HG03575 (cell line): ENCODE measurements around the gene PPFIA4.

ENCODE experiments used
- ATAC-seq: cut with Tn5 transposase; IDR thresholded peaks from one replicate; pipeline ENCODE4 v1.9.1; 2021; ENCODE audit not compliant: unreplicated experiment, insufficient number of reproducible peaks, low FRiP score; ENCODE audit errors: extremely low read depth

PPFIA4 gene

DNA sequence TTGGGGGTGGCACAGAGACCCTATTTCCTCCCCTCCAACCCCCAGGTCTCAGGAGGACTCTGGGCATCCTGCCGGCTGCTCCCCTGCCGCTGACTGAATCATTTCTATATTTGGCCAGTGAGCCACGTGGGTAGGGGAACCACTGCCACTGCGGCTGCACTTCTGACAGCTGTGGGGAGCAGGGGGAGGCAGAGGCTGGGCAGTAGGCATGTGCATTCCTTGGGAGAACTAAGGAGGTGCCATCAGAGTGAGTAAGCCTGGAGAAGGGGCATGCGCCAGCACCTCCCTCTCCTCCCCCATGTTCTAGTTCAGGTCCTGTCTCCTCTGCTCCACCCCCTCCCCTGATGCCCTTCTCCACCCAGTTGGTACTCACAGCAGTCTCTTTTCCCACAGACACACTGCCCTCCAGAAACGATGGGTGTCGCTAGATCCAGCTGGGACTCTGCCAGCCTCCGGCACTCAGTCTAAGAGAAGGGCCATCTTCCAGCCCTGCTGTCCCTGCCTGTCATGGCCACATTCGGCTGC lies 12.0 kb downstream of the PPFIA4 start:
- ATAC-seq = no peak

DNA sequence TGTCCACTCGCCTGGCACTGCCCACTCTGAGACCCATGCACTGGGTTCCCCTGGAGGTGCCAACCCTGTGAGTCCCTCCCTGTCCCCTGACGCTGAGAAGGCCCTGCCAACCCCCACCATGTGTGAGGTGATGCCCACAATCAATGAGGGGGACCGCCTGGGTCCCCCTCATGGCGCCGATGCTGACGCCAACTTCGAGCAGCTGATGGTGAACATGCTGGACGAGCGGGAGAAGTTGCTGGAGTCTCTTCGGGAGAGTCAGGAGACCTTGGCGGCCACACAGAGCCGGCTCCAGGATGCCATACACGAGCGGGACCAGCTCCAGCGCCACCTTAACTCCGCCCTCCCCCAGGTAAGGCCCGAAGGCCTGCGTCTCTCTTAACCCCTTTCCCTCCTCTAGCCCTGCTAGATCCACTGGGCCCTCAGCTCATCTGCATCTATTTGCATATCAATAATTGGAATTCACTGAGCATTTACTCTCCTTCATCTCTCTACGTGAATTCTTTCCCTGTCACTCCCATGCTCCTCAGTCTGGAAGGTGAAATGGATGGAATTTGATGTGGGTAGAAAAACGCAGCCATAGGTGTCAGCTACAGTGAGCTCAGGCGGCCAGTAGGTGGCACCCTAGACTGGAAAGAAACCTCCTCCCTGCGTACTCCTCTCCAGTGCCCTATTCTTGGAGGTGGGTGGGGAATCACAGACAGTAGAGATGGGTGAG lies 12.8 kb downstream of the PPFIA4 start:
- ATAC-seq = no peak

DNA sequence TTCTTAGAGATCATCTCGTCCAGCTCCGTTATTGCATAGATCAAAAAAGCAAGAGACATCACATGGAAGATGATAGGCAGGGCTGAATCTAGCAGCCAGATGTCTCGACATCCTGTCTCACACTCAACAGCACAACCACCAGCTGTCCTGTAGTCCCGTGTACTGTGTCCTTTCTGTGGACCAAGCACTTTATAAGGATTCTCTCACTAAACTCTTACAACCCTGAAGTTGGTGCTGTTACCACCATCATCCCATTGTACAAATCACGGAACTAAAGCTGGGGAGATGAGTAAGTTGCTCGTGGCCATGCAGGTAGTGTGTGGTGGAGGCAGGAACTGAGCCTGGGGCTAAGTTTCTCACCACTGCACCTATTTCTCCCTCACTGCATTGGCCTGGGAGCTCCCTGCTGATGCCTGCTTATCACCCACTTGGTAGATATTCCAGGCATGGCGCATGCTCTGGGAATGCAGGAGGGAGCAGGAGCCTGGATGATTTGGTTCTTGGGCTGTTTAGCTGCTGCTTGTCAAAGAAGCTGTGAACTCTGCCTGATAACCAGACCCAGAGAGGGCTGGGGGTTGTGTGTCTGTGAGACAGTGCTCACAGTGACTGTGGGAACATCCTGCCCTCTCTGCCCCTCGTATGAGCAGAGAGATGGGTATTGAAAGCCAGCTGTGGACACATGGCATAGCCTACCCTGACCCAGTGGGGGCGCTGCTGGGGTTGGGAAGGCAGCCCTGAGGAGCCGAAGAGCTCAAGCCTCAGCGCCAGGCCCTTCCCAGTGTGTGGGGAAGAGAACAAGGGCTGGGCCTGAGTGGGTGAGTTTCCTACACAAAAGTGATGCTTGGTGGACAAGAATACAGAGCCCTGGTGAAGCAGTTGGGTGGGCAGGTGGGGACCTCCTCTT lies 13.6 kb downstream of the PPFIA4 start:
- ATAC-seq = no peak

DNA sequence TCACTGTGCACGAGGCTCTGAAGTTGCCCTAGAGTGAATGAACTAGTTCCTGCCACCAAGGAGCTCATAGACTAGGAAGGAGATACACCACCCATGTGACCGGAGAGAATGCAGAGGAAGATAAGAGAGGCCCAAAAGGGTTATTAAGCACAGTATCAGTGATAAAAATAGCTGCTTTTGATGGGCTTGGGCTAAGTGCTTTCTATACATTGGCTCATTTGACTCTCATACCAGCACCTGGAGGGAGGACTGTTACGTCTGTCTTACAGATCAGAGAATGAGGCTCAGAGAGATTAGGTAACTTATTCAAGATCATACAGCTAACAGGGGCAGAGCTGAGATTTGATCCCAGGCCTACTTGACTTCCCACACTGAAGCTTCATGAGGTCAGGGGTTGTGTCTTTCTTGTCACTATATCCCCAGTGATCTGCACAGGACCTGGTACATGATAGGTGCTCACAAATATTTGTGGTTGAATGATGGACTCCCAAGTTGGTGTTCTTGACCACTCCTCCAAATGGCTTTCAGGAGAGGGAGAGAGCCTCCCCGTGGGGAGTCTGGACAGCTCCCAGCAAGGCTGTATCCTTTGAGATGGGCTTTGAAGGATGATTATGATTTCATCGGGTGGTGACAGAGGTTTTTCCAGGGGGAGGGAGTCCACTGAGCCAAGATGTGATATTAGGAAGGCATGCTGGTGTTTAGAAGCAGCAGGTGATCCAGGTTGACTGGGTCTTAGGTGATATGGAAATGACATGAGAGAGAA lies 14.4 kb downstream of the PPFIA4 start:
- ATAC-seq = no peak

DNA sequence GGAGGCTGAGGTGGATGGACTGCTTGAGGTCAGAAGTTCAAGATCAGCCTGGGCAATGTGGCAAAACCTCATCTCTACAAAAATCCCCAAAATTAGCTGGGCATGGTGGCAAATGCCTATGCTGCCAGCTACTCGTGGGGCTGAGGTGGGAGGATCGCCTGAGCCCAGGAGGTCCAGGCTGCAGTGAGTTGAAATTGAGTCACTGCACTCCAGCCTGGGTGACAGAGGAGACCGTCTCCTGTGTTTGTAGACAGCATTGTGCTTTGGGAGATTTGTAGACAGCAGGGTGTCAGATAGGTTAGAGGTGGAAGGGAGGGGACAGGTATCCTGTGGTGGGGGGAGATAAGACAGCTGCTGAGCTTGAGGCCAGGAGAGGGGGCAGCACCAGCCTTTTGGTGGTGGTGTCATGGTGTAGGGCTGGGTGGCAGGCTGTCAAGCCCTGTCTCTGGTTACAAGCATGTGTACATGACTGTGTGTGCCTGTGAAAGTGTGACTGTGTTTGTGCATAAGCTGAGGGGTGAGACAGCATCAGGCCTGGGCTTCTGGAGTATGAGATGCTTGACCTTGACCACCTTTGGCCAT lies 15.2 kb downstream of the PPFIA4 start:
- no peak for ATAC-seq

DNA sequence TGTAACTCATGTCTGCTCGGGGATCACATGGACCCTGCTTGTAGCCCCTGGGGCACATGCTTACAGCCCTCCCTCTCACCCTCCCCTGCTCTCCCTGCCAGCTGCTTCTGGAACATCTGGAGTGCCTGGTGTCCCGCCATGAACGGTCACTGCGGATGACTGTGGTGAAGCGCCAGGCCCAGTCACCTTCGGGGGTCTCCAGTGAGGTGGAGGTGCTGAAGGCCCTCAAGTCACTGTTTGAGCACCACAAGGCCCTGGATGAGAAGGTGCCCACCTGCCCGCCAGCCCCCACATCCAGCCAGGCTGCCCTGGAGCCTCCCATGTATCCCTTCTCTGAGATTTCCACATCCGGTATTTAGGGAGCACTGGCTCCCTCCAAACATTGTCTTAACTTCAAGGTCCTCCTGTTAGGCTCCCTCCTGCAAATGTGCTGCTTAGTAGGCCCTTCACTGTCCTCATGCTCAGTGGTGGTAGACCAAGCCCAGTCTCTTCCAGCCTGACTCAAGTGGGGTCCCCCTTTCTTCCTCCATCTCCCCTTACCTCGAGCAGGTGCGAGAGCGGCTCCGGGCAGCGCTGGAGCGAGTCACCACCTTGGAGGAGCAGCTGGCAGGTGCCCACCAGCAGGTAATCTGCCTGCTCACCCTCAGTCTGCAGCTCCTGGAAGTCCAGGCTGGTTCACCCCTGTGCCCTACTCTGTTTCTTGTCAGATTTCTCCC lies 17.7 kb downstream of the PPFIA4 start:
- no peak for ATAC-seq

DNA sequence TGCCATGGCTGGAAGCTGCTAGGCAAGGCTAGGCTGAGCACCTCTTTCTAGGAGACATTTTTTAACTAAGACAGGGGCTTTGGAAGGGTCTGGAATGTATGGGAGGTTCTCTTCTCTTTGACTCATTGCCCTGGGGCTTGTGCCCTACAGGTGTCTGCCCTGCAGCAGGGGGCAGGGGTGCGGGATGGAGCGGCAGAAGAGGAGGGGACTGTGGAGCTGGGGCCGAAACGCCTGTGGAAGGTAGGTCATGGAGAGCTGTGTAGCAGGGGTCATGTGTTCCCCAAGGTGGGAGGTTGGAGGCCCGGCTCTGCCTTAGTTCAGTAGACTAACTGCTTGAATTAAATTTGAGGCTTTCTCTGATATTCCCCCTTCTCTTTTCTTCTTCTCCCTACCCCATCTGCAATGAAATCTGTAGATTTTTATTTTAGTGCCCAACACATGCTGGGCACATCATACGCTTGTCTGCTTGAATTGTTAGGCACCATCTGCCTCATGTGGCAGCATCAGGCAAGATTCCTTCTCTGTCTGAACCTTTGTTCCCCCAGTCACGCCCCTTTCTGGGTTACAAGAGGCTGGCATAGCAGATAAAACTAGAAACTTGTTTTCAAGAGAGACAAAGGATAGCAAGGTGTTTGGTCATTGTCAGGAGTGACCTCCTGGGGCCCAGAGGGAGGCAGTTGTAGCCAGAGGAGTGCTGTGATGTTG lies 18.4 kb downstream of the PPFIA4 start:
- no peak for ATAC-seq

DNA sequence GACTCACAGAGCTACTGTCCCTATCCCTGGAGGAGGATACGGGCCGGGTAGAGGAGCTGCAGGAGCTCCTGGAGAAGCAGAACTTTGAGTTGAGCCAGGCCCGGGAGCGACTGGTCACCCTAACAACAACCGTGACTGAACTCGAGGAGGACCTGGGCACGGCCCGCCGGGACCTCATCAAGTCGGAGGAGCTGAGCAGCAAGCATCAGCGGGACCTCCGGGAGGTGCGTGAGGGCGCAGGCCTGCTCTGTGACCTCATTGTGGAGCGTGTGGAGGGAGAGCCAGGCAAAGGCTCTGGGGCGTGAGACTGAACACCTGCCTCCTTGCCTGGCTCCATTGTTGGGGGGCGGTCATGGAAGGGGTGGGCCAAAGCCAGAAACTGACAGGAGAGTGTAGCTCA lies 19.0 kb downstream of the PPFIA4 start:
- no peak for ATAC-seq

DNA sequence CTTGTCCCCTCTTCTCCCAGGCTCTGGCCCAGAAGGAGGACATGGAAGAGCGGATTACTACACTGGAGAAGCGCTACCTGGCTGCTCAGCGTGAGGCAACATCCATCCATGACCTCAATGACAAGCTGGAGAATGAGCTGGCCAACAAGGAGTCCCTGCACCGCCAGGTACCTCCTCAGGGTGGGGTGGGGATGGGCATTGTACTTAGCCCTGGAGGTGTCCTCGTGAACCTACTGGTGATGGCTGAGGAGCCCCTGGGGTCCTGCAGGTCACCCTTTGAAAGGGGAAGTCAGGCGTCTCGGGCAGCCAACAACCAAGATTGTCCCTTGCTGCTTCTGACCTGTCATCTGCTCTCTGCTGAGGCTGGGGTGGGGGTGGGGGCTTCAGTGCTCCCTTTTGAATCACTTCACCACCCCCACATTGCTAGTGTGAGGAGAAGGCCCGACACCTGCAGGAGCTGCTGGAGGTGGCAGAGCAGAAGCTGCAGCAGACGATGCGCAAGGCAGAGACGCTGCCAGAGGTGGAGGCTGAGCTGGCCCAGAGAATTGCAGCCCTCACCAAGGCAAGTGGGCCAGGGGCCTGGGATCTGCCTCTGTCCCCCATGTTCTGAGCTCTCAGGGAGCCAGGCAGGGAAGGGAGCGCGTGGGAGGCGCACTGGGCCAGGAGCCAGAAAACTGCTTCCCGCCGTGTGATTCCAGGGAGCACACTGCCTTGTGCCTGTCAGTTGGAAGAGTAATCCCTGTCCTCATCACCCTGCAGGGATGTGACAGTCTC lies 19.7 kb downstream of the PPFIA4 start:
- ATAC-seq = no peak

DNA sequence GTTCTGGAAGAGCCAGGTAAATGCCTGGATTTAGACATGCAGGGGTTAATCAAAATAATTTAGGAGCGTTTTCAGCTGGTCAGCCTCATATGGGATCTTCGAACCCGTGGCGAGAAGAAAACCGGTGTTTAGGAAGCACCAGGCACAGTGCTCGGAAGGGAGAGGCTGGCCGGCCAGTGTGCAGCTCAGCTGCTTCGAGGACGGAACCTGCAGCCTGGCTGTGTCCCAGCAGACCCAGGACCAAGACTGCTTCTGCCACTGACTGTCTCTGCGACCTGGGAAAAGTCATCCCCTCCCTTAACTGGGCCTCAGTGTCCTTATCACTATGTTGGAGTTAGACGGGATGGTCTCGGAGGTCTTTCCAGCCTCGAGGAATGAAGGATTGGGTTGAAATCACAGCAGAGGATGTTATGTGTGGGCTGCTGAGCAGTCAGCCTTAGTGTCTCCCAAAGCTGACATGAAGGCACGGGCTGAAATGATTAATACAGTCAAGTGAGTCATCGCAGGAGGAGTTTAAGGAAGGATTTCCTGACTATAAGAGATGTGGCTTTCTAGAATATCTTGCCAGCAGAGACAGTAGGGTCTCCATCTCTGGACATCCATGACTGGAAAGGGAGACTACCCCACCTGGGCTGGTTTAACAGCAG lies 20.8 kb downstream of the PPFIA4 start:
- no peak for ATAC-seq

DNA sequence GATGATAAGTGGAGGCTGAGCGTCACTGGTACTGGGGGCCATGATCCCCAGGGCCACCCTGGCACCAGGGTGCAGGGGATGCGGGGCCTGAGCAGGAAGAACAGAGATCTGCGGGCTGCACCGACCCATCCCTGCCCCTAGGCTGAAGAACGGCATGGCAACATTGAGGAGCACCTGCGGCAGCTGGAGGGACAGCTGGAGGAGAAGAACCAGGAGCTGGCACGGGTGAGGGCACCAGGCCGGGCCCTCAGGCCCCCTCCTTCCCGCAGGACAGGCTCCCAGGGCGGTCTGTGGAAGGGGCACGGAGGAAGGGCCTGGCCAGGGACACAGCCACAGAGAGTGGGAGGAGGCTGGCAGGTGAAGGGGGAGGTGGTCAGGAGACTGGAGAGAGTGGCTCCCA lies 21.8 kb downstream of the PPFIA4 start:
- no peak for ATAC-seq

DNA sequence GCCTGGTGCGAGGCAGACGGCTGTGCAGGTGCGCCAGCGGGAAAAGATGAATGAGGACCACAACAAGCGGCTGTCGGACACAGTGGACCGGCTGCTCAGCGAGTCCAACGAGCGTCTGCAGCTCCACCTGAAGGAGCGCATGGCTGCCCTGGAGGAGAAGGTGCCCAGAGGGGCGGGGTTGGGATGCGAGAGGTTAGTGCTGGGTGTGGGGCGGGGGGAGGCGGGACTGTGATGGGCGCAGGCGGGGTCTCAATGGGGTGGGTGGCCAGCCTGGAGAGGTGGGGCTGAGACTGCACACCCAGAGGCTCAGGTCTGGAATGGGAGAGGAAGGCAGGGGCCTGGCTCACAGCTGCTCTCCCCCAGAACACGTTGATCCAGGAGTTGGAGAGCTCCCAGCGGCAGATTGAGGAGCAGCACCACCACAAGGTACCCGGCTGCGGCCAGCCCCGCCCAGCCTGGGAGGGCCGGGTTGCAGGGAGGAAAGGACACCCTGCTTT lies 22.3 kb downstream of the PPFIA4 start:
- ATAC-seq = no peak

DNA sequence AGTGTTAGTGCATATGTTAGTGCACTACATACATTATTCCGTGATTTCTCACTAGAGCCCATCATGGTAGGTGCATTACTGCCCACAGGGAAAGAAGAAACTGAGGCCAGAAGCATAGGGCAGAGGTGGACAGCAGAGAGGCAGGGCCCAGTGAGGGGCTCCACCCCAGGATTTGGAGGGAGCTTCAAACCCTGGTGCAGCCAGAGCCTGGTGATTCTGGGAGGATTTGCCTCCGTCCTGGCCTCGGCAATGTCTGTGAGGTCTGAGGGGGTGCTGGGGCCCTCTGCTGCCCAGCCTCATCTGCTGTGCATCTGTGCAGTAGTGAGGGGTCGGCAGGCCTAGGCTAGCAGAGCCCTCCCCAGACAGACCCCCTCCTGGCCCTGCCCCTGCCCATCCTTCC lies 22.8 kb downstream of the PPFIA4 start:
- ATAC-seq = no peak

DNA sequence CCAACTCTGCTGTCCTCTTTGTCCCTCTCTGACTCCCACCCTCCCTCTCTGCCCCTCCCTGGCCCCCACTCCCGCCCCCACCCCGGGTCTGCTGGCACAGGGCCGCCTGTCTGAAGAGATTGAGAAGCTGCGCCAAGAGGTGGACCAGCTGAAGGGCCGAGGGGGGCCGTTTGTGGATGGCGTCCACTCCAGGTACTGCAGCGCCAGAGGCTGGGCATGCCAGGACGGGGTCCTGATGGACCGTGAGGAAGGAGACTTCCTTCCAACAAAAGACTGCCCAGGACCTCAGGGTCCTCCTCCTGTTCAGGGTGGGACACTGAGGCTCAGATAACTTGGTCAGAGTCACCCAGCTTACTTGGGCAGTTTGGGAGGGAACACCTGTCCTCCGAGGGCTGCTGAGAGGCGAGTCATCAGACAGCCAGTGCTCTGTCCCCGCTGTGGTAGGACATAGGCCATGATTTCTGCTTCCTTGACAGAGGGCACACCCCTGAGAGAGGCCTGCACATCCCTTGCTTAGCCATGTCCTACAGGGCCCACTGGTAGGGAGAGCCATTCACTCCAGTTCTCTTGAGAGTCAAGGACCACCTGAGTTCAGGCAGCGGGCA lies 23.4 kb downstream of the PPFIA4 start:
- ATAC-seq = no peak

DNA sequence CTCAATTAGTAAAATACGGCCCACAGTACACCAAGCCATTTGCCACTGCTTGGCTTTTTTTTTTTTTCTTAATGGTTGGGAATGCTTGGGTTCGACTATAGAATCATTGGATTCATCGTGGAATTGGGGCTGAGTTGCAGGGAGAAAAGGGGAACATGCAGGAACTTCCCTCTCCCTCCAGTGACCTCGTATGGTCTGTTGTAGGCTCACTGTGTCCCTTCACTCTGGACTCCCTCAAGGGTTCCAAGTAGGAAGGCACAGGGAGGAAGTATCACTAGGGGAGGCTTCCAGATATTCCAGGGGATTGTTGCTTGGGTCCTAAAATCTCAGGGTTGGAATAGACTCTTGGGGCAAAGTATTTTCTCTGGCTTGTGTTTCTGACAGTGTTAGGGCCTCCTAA lies 24.5 kb downstream of the PPFIA4 start:
- ATAC-seq = no peak

DNA sequence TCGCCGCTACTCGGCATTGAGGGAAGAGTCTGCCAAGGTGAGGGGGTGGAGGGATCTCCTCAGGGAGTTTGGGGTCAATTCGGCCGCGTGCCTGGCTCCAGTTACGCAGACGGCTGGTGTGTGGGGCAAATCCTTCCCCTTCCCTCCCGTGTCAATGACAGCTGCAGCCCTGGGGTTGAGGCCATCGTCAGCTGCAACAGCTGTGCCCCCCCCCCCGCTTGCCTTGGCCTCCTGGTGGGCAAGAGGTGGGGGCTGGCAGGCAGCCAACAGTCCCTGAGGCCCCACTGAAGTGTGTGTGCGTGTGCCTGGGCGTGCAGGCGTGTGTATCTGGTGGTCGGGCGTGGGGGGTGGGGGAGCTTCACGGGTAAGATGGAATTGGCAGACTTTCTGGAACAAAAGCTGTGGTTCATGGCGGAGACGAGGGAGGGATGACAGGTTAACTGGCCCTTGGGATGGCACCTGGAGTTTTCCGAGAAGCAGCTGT lies 25.6 kb downstream of the PPFIA4 start:
- no peak for ATAC-seq
